ENCODE data around the gene DDX10. TPM values are rescaled to one million over a fixed set of nuclear protein-coding genes. Genes with fewer than 3 reads are reported as not detected.

Gene DDX10
- polyA plus RNA-seq, 1 of the 3 experiments (the other 2 are of a cell fraction), result 35.8 TPM

GRCh38 chr11:108685419-108686130 lies 20.7 kb downstream of the DDX10 start:
- CTCF ChIA-PET, result no interaction called here
- peaks cover 16% of the 10 kb centered on the region; the same call in 1 of the 2 replicates for H3K79me2 ChIP-seq (ENCODE audit: insufficient read depth)
- H3K4me3 ChIP-seq (ENCODE audit: low read depth in 2 of 2, low read length in 1 of 2), result no peak overlapping the region

DNA sequence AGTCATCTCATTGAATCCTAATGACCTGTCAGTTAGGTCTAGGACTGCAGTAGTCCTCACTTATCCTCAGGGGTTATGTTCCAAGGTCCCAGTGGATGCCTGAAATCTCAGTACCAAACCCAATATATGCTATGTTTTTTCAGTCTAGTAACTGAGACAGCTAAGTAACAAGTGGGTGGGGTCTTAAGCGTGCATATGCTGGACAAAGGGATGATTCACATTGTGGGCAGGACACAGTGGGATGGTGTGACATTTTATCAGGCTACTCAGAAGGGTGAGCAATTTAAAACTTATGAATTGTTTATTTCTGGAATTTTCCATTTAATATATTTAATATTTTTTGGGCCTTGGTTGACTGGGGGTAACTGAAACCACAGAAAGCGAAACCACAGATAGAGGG lies 29.0 kb downstream of the DDX10 start:
- Histone ChIP-seq H3K4me3 (ENCODE audit: low read depth in 2 of 2, low read length in 1 of 2) (no peak overlapping the region), H4K20me1 (ENCODE audit: insufficient read depth) (no peaks in the 10 kb centered on the region), H3K36me3 (replicated peaks in 1 of 2; ENCODE audit: control insufficient read depth in 1 of 2, insufficient read depth in 2 of 2, low read length in 1 of 2) (peaks cover 30 to 49% of the 10 kb centered on the region in 2 experiments), H3K9ac (no peak overlapping the region), H3K9me3 (no peaks in the 10 kb centered on the region), H3K4me2 (no peak overlapping the region), H3K9me2 (no peaks in the 10 kb centered on the region), H3K79me2 (ENCODE audit: insufficient read depth) (no peaks in the 10 kb centered on the region), H3K4me1 (ENCODE audit: control insufficient read depth in 1 of 2, insufficient read depth in 2 of 2, low read depth in 1 of 2, low read length in 1 of 2) (peaks cover 0 to 7% of the 10 kb centered on the region in 2 experiments; a peak in 1 of 4 replicates), H2AFZ (ENCODE audit: low read depth) (no peak overlapping the region), H3K27me3 (ENCODE audit: insufficient read depth) (no peaks in the 10 kb centered on the region), H3K27ac (ENCODE audit: low read depth in 2 of 2, low read length in 1 of 2) (peak overlapping the region in 1 of 2 experiments; percentile 38; a peak in 2 of 4 replicates), H3F3A (replicated peaks; ENCODE audit: insufficient read depth) (peaks cover 8% of the 10 kb centered on the region)
- 75% methylated on average over 2 of the region's 2 CpGs for WGBS (ENCODE audit: low lambda C conversion rate)
- ChIA-PET CTCF (interaction anchor here (1.5 kb wide), 1 partner anchor 178 kb away, joined by 3 read pairs; no protein-coding TSS in a partner anchor), POLR2A (no interaction called here)
- TF ChIP-seq TAF1 (IDR thresholded peaks at IDR 0.05; ENCODE audit: borderline replicate concordance, low read depth, low read length) (no peak), NRF1 (IDR thresholded peaks at IDR 0.05; ENCODE audit: low read depth, low read length) (no peak), RFX5 (IDR thresholded peaks at IDR 0.05; ENCODE audit: low read length) (no peak), GATA2 (CRISPR knock-in tag; IDR thresholded peaks at IDR 0.05) (no peak), TCF12 (IDR thresholded peaks at IDR 0.05) (no peak), CTCF (IDR thresholded peaks at IDR 0.05) (no peak), MXI1 (IDR thresholded peaks at IDR 0.05; ENCODE audit: low read depth, low read length) (no peak), RCOR1 (IDR thresholded peaks at IDR 0.05; ENCODE audit: low read length) (no peak), ELF1 (IDR thresholded peaks at IDR 0.05) (no peak), NFIC (IDR thresholded peaks at IDR 0.05; ENCODE audit: borderline replicate concordance) (no peak), GABPA (IDR thresholded peaks at IDR 0.05; ENCODE audit: low read depth) (no peak)
- TF ChIP-seq, protein P1, sequence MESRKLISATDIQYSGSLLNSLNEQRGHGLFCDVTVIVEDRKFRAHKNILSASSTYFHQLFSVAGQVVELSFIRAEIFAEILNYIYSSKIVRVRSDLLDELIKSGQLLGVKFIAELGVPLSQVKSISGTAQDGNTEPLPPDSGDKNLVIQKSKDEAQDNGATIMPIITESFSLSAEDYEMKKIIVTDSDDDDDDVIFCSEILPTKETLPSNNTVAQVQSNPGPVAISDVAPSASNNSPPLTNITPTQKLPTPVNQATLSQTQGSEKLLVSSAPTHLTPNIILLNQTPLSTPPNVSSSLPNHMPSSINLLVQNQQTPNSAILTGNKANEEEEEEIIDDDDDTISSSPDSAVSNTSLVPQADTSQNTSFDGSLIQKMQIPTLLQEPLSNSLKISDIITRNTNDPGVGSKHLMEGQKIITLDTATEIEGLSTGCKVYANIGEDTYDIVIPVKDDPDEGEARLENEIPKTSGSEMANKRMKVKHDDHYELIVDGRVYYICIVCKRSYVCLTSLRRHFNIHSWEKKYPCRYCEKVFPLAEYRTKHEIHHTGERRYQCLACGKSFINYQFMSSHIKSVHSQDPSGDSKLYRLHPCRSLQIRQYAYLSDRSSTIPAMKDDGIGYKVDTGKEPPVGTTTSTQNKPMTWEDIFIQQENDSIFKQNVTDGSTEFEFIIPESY (IDR thresholded peaks at IDR 0.05; ENCODE audit: borderline replicate concordance, low read depth), result no peak
- no peak for DNase-seq

More at GRCh38 chr11:108685419-108686130, 20.7 kb downstream of the DDX10 start:
- DNase-seq, result no peak
- H3K27ac ChIP-seq (ENCODE audit: low read depth in 2 of 2, low read length in 1 of 2), result peak overlapping the region; percentile 53 to 72; a peak in 3 of 4 replicates
- H3K36me3 ChIP-seq (replicated peaks in 1 of 2; ENCODE audit: control insufficient read depth in 1 of 2, insufficient read depth in 2 of 2, low read length in 1 of 2), result peaks cover 37 to 38% of the 10 kb centered on the region in 2 experiments
- H3F3A ChIP-seq (replicated peaks; ENCODE audit: insufficient read depth), result peaks cover 13% of the 10 kb centered on the region
- peak overlapping the region; percentile 29; the same call in 1 of the 2 replicates for H3K9ac ChIP-seq
- peaks cover 0 to 12% of the 10 kb centered on the region in 2 experiments; a peak in 1 of 4 replicates for H3K4me1 ChIP-seq (ENCODE audit: control insufficient read depth in 1 of 2, insufficient read depth in 2 of 2, low read depth in 1 of 2, low read length in 1 of 2)
- H4K20me1 ChIP-seq (ENCODE audit: insufficient read depth), result no peaks in the 10 kb centered on the region
- H3K9me3 ChIP-seq, result no peaks in the 10 kb centered on the region
- H3K27me3 ChIP-seq (ENCODE audit: insufficient read depth), result no peaks in the 10 kb centered on the region
- POLR2A ChIA-PET, result no interaction called here
- no peak overlapping the region for H3K4me2 ChIP-seq
- TF ChIP-seq EP300 (IDR thresholded peaks at IDR 0.05; ENCODE audit: borderline replicate concordance in 1 of 2, low read depth in 1 of 2, low read length in 1 of 2) (peak in 1 of 2 experiments; percentile 18; a peak in 1 of 4 replicates), RXRA (IDR thresholded peaks at IDR 0.05; ENCODE audit: borderline replicate concordance, low read depth) (no peak), JUND (IDR thresholded peaks at IDR 0.05) (peak; percentile 25; the same call in 1 of the 2 replicates), NRF1 (IDR thresholded peaks at IDR 0.05; ENCODE audit: low read depth, low read length) (no peak), CTCF (IDR thresholded peaks at IDR 0.05) (no peak), FOSL2 (IDR thresholded peaks at IDR 0.05; ENCODE audit: borderline replicate concordance, low read depth) (peak; percentile 19; the same call in 1 of the 2 replicates), TEAD4 (IDR thresholded peaks at IDR 0.05; ENCODE audit: borderline replicate concordance, insufficient read depth) (no peak), POLR2AphosphoS5 (IDR thresholded peaks at IDR 0.05; ENCODE audit: low read depth, low read length) (no peak)
- H2AFZ ChIP-seq (ENCODE audit: low read depth), result no peak overlapping the region
- 93% methylated on average over 5 of the region's 7 CpGs for WGBS (ENCODE audit: low lambda C conversion rate)
- no peaks in the 10 kb centered on the region for H3K9me2 ChIP-seq

Measured in SK-N-SH (cell line).